Measurements from ENCODE around the gene RABAC1. TPM values are rescaled to one million over a fixed set of nuclear protein-coding genes. Genes with fewer than 3 reads are reported as not detected.

RABAC1 gene
- total and polyA plus RNA-seq, 8 donors = 53.1 to 186 (median 74.2) TPM

- peak overlapping the region; percentile 35 to 37 for H3K4me3 ChIP-seq
- intact Hi-C loops (cut with DNase I) = no loop called here
- DNase-seq (no peak), ATAC-seq (peak; percentile 35)
- H3K27ac ChIP-seq = no peak overlapping the region
- peaks cover 10 to 20% of the 10 kb centered on the region in 2 donors for H3K4me1 ChIP-seq
- H3K9me3 ChIP-seq = no peaks in the 10 kb centered on the region
- no peak for TF ChIP-seq CTCF (IDR thresholded peaks at IDR 0.05)
- no peaks in the 10 kb centered on the region for H3K36me3 ChIP-seq
- peaks cover 37 to 100% of the 10 kb centered on the region in 2 donors for H3K27me3 ChIP-seq
These were observed 30.2 kb downstream of the RABAC1 start for GRCh38 chr19:41928754-41929535.

GRCh38 chr19:41928221-41928683 is 30.9 kb downstream of the RABAC1 start, which contains the start of gene ERFL:
TSS of gene ERFL (minus strand) at chr19:41928449. CDS start at chr19:41912919, 15,530 bp downstream.
- Histone ChIP-seq H3K27me3 (peaks cover 37 to 99% of the 10 kb centered on the region in 2 donors), H3K4me1 (peaks cover 10 to 20% of the 10 kb centered on the region in 2 donors), H3K4me3 (peak within 1 kb of the TSS; percentile 35 to 37), H3K9me3 (no peaks in the 10 kb centered on the region), H3K27ac (no peak within 1 kb of the TSS), H3K36me3 (no peaks in the 10 kb centered on the region)
- ATAC-seq = peak; percentile 42
- no peak for DNase-seq
- intact Hi-C loops (cut with DNase I) = no loop called here
- TF ChIP-seq CTCF (IDR thresholded peaks at IDR 0.05) = no peak

GRCh38 chr19:41927497-41928192 is 31.5 kb downstream of the RABAC1 start:
- Histone ChIP-seq H3K36me3 (no peaks in the 10 kb centered on the region), H3K27ac (no peak overlapping the region), H3K4me3 (peak overlapping the region; percentile 35 to 37), H3K4me1 (peaks cover 10 to 20% of the 10 kb centered on the region in 2 donors), H3K9me3 (no peaks in the 10 kb centered on the region), H3K27me3 (peaks cover 42 to 99% of the 10 kb centered on the region in 2 donors)
- intact Hi-C loops (cut with DNase I) = no loop called here
- DNase-seq (no peak), ATAC-seq (peak; percentile 18)
- TF ChIP-seq CTCF (IDR thresholded peaks at IDR 0.05) = no peak

GRCh38 chr19:41926763-41927496 is 32.2 kb downstream of the RABAC1 start:
- no peak for TF ChIP-seq CTCF (IDR thresholded peaks at IDR 0.05)
- Histone ChIP-seq H3K36me3 (no peaks in the 10 kb centered on the region), H3K9me3 (no peaks in the 10 kb centered on the region), H3K27me3 (peaks cover 49 to 99% of the 10 kb centered on the region in 2 donors), H3K4me3 (no peak overlapping the region), H3K27ac (no peak overlapping the region), H3K4me1 (peaks cover 10 to 20% of the 10 kb centered on the region in 2 donors)
- intact Hi-C loops (cut with DNase I) = no loop called here
- ATAC-seq (no peak), DNase-seq (no peak)
